GM23338 (cell line): ENCODE measurements around the gene FMNL1. TPM values are rescaled to one million over a fixed set of nuclear protein-coding genes. Genes with fewer than 3 reads are reported as not detected.

ENCODE experiments used
- ATAC-seq: fragments of 200-7000 bp; cut with Tn5 transposase; 3 replicates; pipeline ENCODE4 v1.9.1; 2020
- DNase-seq: peaks from one replicate; pipeline ENCODE4 v3.0.0-alpha.2; 2015; ENCODE audit warnings: low spot score
- H2AFZ ChIP-seq: fragments of 200-600 bp; sonication (generic); 2 replicates; pipeline ENCODE4 v1.8.0; 2016; ENCODE audit warnings: antibody characterized with exemption, mild to moderate bottlenecking, moderate library complexity
- H3F3A ChIP-seq: fragments of 200-600 bp; sonication (generic); replicated peaks from 2 replicates; pipeline ENCODE4 v1.8.0; 2017; ENCODE audit warnings: antibody characterized with exemption, mixed run types, low read depth
- H3K27ac ChIP-seq: fragments of 200-600 bp; sonication (generic); 2 replicates; pipeline ENCODE4 v1.6.1; 2016; ENCODE audit warnings: low read depth
- H3K27me3 ChIP-seq: fragments of 200-600 bp; sonication (generic); 2 replicates; pipeline ENCODE4 v1.8.0; 2016; ENCODE audit warnings: mild to moderate bottlenecking, mixed run types, moderate library complexity; ENCODE audit not compliant: insufficient read depth
- H3K36me3 ChIP-seq: fragments of 200-600 bp; sonication (generic); 2 replicates; pipeline ENCODE4 v1.8.0; 2016; ENCODE audit warnings: mild to moderate bottlenecking; ENCODE audit not compliant: insufficient read depth
- H3K4me1 ChIP-seq: fragments of 200-600 bp; sonication (generic); 2 replicates; pipeline ENCODE4 v1.8.0; 2016; ENCODE audit warnings: mild to moderate bottlenecking, moderate library complexity; ENCODE audit not compliant: insufficient read depth
- H3K4me2 ChIP-seq: fragments of 200-600 bp; sonication (generic); 2 replicates; pipeline ENCODE4 v1.7.1; 2017; ENCODE audit warnings: mixed run types
- H3K4me3 ChIP-seq: fragments of 200-600 bp; sonication (generic); 2 replicates; pipeline ENCODE4 v1.6.1; 2016; ENCODE audit warnings: mixed run types
- H3K79me2 ChIP-seq: fragments of 200-600 bp; sonication (generic); replicated peaks from 2 replicates; pipeline ENCODE4 v1.8.0; 2017; ENCODE audit warnings: mild to moderate bottlenecking; ENCODE audit not compliant: insufficient read depth
- H3K9me2 ChIP-seq: fragments of 200-600 bp; sonication (generic); 2 replicates; pipeline ENCODE4 v1.8.0; 2017; ENCODE audit not compliant: insufficient read depth
- H4K20me1 ChIP-seq: fragments of 200-600 bp; sonication (generic); replicated peaks from 2 replicates; pipeline ENCODE4 v1.8.0; 2017; ENCODE audit warnings: mild to moderate bottlenecking; ENCODE audit not compliant: insufficient read depth
- H3K27ac Mint-ChIP-seq: 2 replicates; pipeline ENCODE4 v1.8.0; 2020; ENCODE audit warnings: inconsistent platforms, mild to moderate bottlenecking, moderate library complexity, mixed read lengths
- H3K27me3 Mint-ChIP-seq: 3 replicates; pipeline ENCODE4 v1.8.0; 2022; ENCODE audit warnings: low read depth, mild to moderate bottlenecking, moderate library complexity, mixed read lengths, inconsistent platforms; ENCODE audit not compliant: insufficient read depth, poor library complexity
- H3K36me3 Mint-ChIP-seq: 3 replicates; pipeline ENCODE4 v1.8.0; 2021; ENCODE audit warnings: low read depth, mild to moderate bottlenecking, inconsistent platforms, moderate library complexity, mixed read lengths
- H3K4me1 Mint-ChIP-seq: 3 replicates; pipeline ENCODE4 v1.8.0; 2020; ENCODE audit warnings: mild to moderate bottlenecking, inconsistent platforms, mixed read lengths
- H3K4me3 Mint-ChIP-seq: 3 replicates; pipeline ENCODE4 v1.8.0; 2021; ENCODE audit warnings: moderate library complexity, mild to moderate bottlenecking, inconsistent platforms, mixed read lengths
- H3K9me3 Mint-ChIP-seq: 3 replicates; pipeline ENCODE4 v1.8.0; 2020; ENCODE audit warnings: moderate library complexity, mild to moderate bottlenecking, inconsistent platforms, mixed read lengths
- CREB1 ChIP-seq: fragments of 250-450 bp; sonication (Bioruptor Pico); IDR thresholded peaks from 2 replicates; pipeline ENCODE4 v1.5.0; 2020; ENCODE audit warnings: low read depth, mild to moderate bottlenecking, moderate library complexity
- CTCF ChIP-seq, 2 experiments: fragments of 200-600 bp in 1 of 2; sonication (generic) in 1 of 2; conservative IDR thresholded peaks; 2 replicates each; pipeline versions ENCODE4 v1.5.1 to v1.6.1; 2016 to 2017; ENCODE audit warnings: antibody characterized with exemption in 2 of 2, low read depth in 2 of 2, mild to moderate bottlenecking in 2 of 2, moderate library complexity in 1 of 2
- ETS1 ChIP-seq: IDR thresholded peaks from 2 replicates; pipeline ENCODE4 v1.6.1; 2016; ENCODE audit warnings: antibody characterized with exemption
- EZH2 ChIP-seq: fragments of 200-600 bp; sonication (generic); IDR thresholded peaks from one replicate; pipeline ENCODE4 v1.8.0; 2017; ENCODE audit warnings: antibody characterized with exemption, mild to moderate bottlenecking, low read depth; ENCODE audit not compliant: unreplicated experiment
- EZH2phosphoT487 ChIP-seq: fragments of 200-600 bp; sonication (generic); IDR thresholded peaks from one replicate; pipeline ENCODE4 v1.8.1; 2018; ENCODE audit warnings: antibody characterized with exemption; ENCODE audit not compliant: unreplicated experiment
- JUNB ChIP-seq: IDR thresholded peaks from one replicate; pipeline ENCODE4 v1.6.1; 2016; ENCODE audit warnings: antibody characterized with exemption; ENCODE audit not compliant: unreplicated experiment
- NANOG ChIP-seq: IDR thresholded peaks from 2 replicates; pipeline ENCODE4 v1.6.1; 2016; ENCODE audit warnings: antibody characterized with exemption, borderline replicate concordance
- POLR2AphosphoS5 ChIP-seq: IDR thresholded peaks from 2 replicates; pipeline ENCODE4 v1.6.1; 2016; ENCODE audit warnings: antibody characterized with exemption, low read depth
- REST ChIP-seq: IDR thresholded peaks from one replicate; pipeline ENCODE4 v1.6.1; 2018; ENCODE audit warnings: antibody characterized with exemption; ENCODE audit not compliant: unreplicated experiment
- STAT1 ChIP-seq: IDR thresholded peaks from one replicate; pipeline ENCODE4 v1.6.1; 2016; ENCODE audit warnings: antibody characterized with exemption; ENCODE audit not compliant: unreplicated experiment
- ZNF114 ChIP-seq: fragments of 250-450 bp; sonication (Bioruptor Pico); IDR thresholded peaks from 2 replicates; pipeline ENCODE4 v1.5.0; 2020; ENCODE audit warnings: mild to moderate bottlenecking, moderate library complexity
- ZNF462 ChIP-seq: fragments of 250-450 bp; sonication (Bioruptor Pico); IDR thresholded peaks from 2 replicates; pipeline ENCODE4 v1.5.0; 2020; ENCODE audit warnings: mild to moderate bottlenecking, moderate library complexity
- polyA plus RNA-seq: library from polyadenylated mRNA; unstranded; fragments of >200 nt; fragmentation: Nextera tagmentation; extraction: Ambion mirVana; gene quantifications from 2 replicates; pipeline ENCODE4 v1.2.1, GENCODE V29; 2016
- total RNA-seq: library from RNA; depleted of rRNA; stranded (reverse); fragments of >200 nt; shearing (Covaris generic); gene quantifications from 2 replicates; pipeline ENCODE4 v1.2.3, GENCODE V29; 2014

Gene FMNL1
- total and polyA plus RNA-seq, 2 experiments from 2014 or later, result 6.6 to 9.3 TPM

- H3K4me1 ChIP-seq, result peaks cover 6% of the 10 kb centered on the region
- DNase-seq (peak; percentile 96), ATAC-seq (peak; percentile 99)
- H4K20me1 ChIP-seq, result no peaks in the 10 kb centered on the region
- no peaks in the 10 kb centered on the region for H3K9me3 Mint-ChIP-seq
- H3F3A ChIP-seq, result peaks cover 4% of the 10 kb centered on the region; the same call in 1 of the 2 replicates
- no peaks in the 10 kb centered on the region for H3K9me2 ChIP-seq
- H3K4me1 Mint-ChIP-seq, result peaks cover 18% of the 10 kb centered on the region
- H2AFZ ChIP-seq, result peak overlapping the region; percentile 100
- H3K27me3 ChIP-seq, result no peaks in the 10 kb centered on the region
- peak overlapping the region; percentile 56 for H3K4me3 Mint-ChIP-seq
- peaks cover 5% of the 10 kb centered on the region for H3K27me3 Mint-ChIP-seq
- peak overlapping the region; percentile 86 for H3K27ac Mint-ChIP-seq
- H3K36me3 ChIP-seq, result no peaks in the 10 kb centered on the region
- peak overlapping the region; percentile 72 for H3K4me2 ChIP-seq
- no peaks in the 10 kb centered on the region for H3K79me2 ChIP-seq
- no peak overlapping the region for H3K27ac ChIP-seq
- H3K36me3 Mint-ChIP-seq, result no peaks in the 10 kb centered on the region
- H3K4me3 ChIP-seq, result 0 out of 2 replicates have a peak overlapping the region, but pooled peaks have one; percentile 31
- TF ChIP-seq REST (peak; percentile 14), EZH2phosphoT487 (no peak), ETS1 (peak; percentile 36; the same call in 1 of the 2 replicates), EZH2 (no peak), JUNB (no peak), CREB1 (CRISPR knock-in tag) (peak; percentile 60), STAT1 (no peak), POLR2AphosphoS5 (peak; percentile 40; the same call in 1 of the 2 replicates), CTCF (conservative IDR thresholded peaks at IDR 0.05; ENCODE audit: low read depth in 2 of 2) (peak; percentile 96 to 99), NANOG (no peak), ZNF462 (CRISPR knock-in tag) (no peak), ZNF114 (CRISPR knock-in tag) (no peak)
Measured at GRCh38 chr17:45197555-45198334, 23.9 kb upstream of the FMNL1 start.
